ENCODE data around the gene ADRA2A. TPM values are rescaled to one million over a fixed set of nuclear protein-coding genes. Genes with fewer than 3 reads are reported as not detected.

ADRA2A gene
- polyA plus RNA-seq, 1 donor (not counting 4 experiments of a cell fraction or from before 2014, with no cell fraction given): not detected

GRCh38 chr10:111109501-111110242 is 32.8 kb downstream of the ADRA2A start:
- DNase-seq (ENCODE audit: low read depth, low spot score): no peak
- Histone ChIP-seq H3K4me3 (ENCODE audit: control insufficient read depth in 2 of 3, extremely low read depth in 1 of 3, insufficient read depth in 2 of 3, low read depth in 1 of 3, low read length in 3 of 3) (no peak overlapping the region), H3K4me1 (ENCODE audit: control insufficient read depth, extremely low read depth, insufficient read depth, low read length) (no peaks in the 10 kb centered on the region), H2AFZ (ENCODE audit: control insufficient read depth, low read length) (no peak overlapping the region), H4K20me1 (ENCODE audit: control insufficient read depth, extremely low read depth, insufficient read depth, low read length) (no peaks in the 10 kb centered on the region), H3K4me2 (ENCODE audit: control insufficient read depth, extremely low read depth, insufficient read depth, low read depth, low read length) (no peak overlapping the region), H3K27me3 (ENCODE audit: control insufficient read depth, extremely low read depth, insufficient read depth, low read length) (no peaks in the 10 kb centered on the region), H3K27ac (ENCODE audit: control insufficient read depth, insufficient read depth, low read length) (no peak overlapping the region), H3K9me1 (ENCODE audit: control insufficient read depth, extremely low read depth, insufficient read depth, low read length) (no peaks in the 10 kb centered on the region), H3K36me3 (ENCODE audit: control insufficient read depth in 2 of 2, extremely low read depth in 1 of 2, insufficient read depth in 2 of 2, low read length in 2 of 2) (no peaks in the 10 kb centered on the region), H3K79me2 (ENCODE audit: control insufficient read depth, insufficient read depth, low read length) (no peaks in the 10 kb centered on the region), H3K9me3 (ENCODE audit: control insufficient read depth, low read depth, low read length) (no peaks in the 10 kb centered on the region), H3K9ac (ENCODE audit: control insufficient read depth, extremely low read depth, insufficient read depth, low read length) (no peak overlapping the region)
- FAIRE-seq: no peak
- dilution Hi-C loops (cut with MboI; ENCODE audit: extremely low pct_ligation_motif_present, low sequenced_read_pairs): no loop called here
- TF ChIP-seq CTCF (optimal IDR thresholded peaks at IDR 0.05 in 1 of 3, IDR thresholded peaks at IDR 0.05 in 1 of 3, conservative IDR thresholded peaks at IDR 0.05 in 1 of 3; ENCODE audit: extremely low read depth in 1 of 3, insufficient read depth in 2 of 3, low read length in 3 of 3): no peak
- no peak for TF ChIP-seq EZH2 (IDR thresholded peaks at IDR 0.05; ENCODE audit: low read length)

- H4K20me1 ChIP-seq (ENCODE audit: control insufficient read depth, extremely low read depth, insufficient read depth, low read length): no peaks in the 10 kb centered on the region
- no peak overlapping the region for H3K4me3 ChIP-seq (ENCODE audit: control insufficient read depth in 2 of 3, extremely low read depth in 1 of 3, insufficient read depth in 2 of 3, low read depth in 1 of 3, low read length in 3 of 3)
- no peaks in the 10 kb centered on the region for H3K4me1 ChIP-seq (ENCODE audit: control insufficient read depth, extremely low read depth, insufficient read depth, low read length)
- no peaks in the 10 kb centered on the region for H3K9me3 ChIP-seq (ENCODE audit: control insufficient read depth, low read depth, low read length)
- H3K36me3 ChIP-seq (ENCODE audit: control insufficient read depth in 2 of 2, extremely low read depth in 1 of 2, insufficient read depth in 2 of 2, low read length in 2 of 2): no peaks in the 10 kb centered on the region
- H3K9me1 ChIP-seq (ENCODE audit: control insufficient read depth, extremely low read depth, insufficient read depth, low read length): no peaks in the 10 kb centered on the region
- H3K79me2 ChIP-seq (ENCODE audit: control insufficient read depth, insufficient read depth, low read length): no peaks in the 10 kb centered on the region
- no peak overlapping the region for H3K27ac ChIP-seq (ENCODE audit: control insufficient read depth, insufficient read depth, low read length)
- H2AFZ ChIP-seq (ENCODE audit: control insufficient read depth, low read length): no peak overlapping the region
- H3K9ac ChIP-seq (ENCODE audit: control insufficient read depth, extremely low read depth, insufficient read depth, low read length): no peak overlapping the region
- no peak for FAIRE-seq
- dilution Hi-C loops (cut with MboI; ENCODE audit: extremely low pct_ligation_motif_present, low sequenced_read_pairs): no loop called here
- DNase-seq (ENCODE audit: low read depth, low spot score): no peak
- H3K27me3 ChIP-seq (ENCODE audit: control insufficient read depth, extremely low read depth, insufficient read depth, low read length): no peaks in the 10 kb centered on the region
- no peak for TF ChIP-seq EZH2 (IDR thresholded peaks at IDR 0.05; ENCODE audit: low read length)
- TF ChIP-seq CTCF (optimal IDR thresholded peaks at IDR 0.05 in 1 of 3, IDR thresholded peaks at IDR 0.05 in 1 of 3, conservative IDR thresholded peaks at IDR 0.05 in 1 of 3; ENCODE audit: extremely low read depth in 1 of 3, insufficient read depth in 2 of 3, low read length in 3 of 3): no peak
- H3K4me2 ChIP-seq (ENCODE audit: control insufficient read depth, extremely low read depth, insufficient read depth, low read depth, low read length): no peak overlapping the region
Observed at GRCh38 chr10:111110771-111111170, 33.9 kb downstream of the ADRA2A start.
